Neuronal stem cell (in vitro differentiated cells): ENCODE results near the gene C14orf39.

Source experiments
- DNase-seq: peaks from one replicate; pipeline ENCODE4 v3.0.0-alpha.2; 2013; ENCODE audit warnings: low spot score
- H2AFZ ChIP-seq: one replicate; pipeline ENCODE4 v1.6.1; 2013; ENCODE audit warnings: mild to moderate bottlenecking, low read length, inconsistent platforms
- H2AK5ac ChIP-seq: 2 replicates; pipeline ENCODE4 v1.6.1; 2013; ENCODE audit warnings: low read depth, mild to moderate bottlenecking, inconsistent platforms, low read length, moderate library complexity, mixed read lengths
- H2BK120ac ChIP-seq: 2 replicates; pipeline ENCODE4 v1.6.1; 2013; ENCODE audit warnings: low read depth, mild to moderate bottlenecking, inconsistent platforms, low read length, moderate library complexity, mixed read lengths
- H2BK12ac ChIP-seq: one replicate; pipeline ENCODE4 v1.6.1; 2013; ENCODE audit warnings: low read length, inconsistent platforms
- H2BK15ac ChIP-seq: 2 replicates; pipeline ENCODE4 v1.6.1; 2013; ENCODE audit warnings: mild to moderate bottlenecking, low read length, inconsistent platforms, mixed read lengths
- H2BK5ac ChIP-seq: one replicate; pipeline ENCODE4 v1.6.1; 2013; ENCODE audit warnings: inconsistent platforms, mild to moderate bottlenecking, low read length, moderate library complexity
- H3K14ac ChIP-seq: one replicate; pipeline ENCODE4 v1.6.1; 2013; ENCODE audit warnings: low read length, inconsistent platforms
- H3K18ac ChIP-seq: 2 replicates; pipeline ENCODE4 v1.6.1; 2013; ENCODE audit warnings: low read length, inconsistent platforms
- H3K23ac ChIP-seq: 2 replicates; pipeline ENCODE4 v1.6.1; 2013; ENCODE audit warnings: low read depth, mild to moderate bottlenecking, mixed read lengths, low read length, inconsistent platforms; ENCODE audit not compliant: poor library complexity
- H3K27ac ChIP-seq: replicated peaks from 3 replicates; pipeline ENCODE4 v1.5.1; 2013; ENCODE audit warnings: low read length, inconsistent platforms
- H3K27me3 ChIP-seq, 3 experiments: 2 replicates each; pipeline ENCODE4 v1.6.1; 2013; ENCODE audit warnings: low read length in 3 of 3, mild to moderate bottlenecking in 2 of 3, inconsistent platforms in 1 of 3, low read depth in 1 of 3, mixed read lengths in 1 of 3, moderate library complexity in 1 of 3; ENCODE audit not compliant: control insufficient read depth in 3 of 3, insufficient read depth in 3 of 3
- H3K36me3 ChIP-seq, 2 donors: replicated peaks in 1 of 2; 2 replicates each; pipeline ENCODE4 v1.6.1; 2013; ENCODE audit warnings: low read length in 2 of 2; ENCODE audit not compliant: control insufficient read depth in 2 of 2, insufficient read depth in 2 of 2
- H3K4ac ChIP-seq: 2 replicates; pipeline ENCODE4 v1.6.1; 2013; ENCODE audit warnings: inconsistent platforms, mild to moderate bottlenecking, low read length, moderate library complexity
- H3K4me1 ChIP-seq, 2 donors: 1 replicate in 1 of 2; 2 replicates in 1 of 2; pipeline ENCODE4 v1.6.1; 2013; ENCODE audit warnings: low read length in 2 of 2, low read depth in 1 of 2; ENCODE audit not compliant: control insufficient read depth in 2 of 2, insufficient read depth in 1 of 2
- H3K4me2 ChIP-seq: one replicate; pipeline ENCODE4 v1.6.1; 2013; ENCODE audit warnings: mild to moderate bottlenecking, low read length, inconsistent platforms; ENCODE audit not compliant: insufficient read depth, poor library complexity, severe bottlenecking
- H3K4me3 ChIP-seq, 2 donors: 2 replicates each; pipeline ENCODE4 v1.5.1; 2013; ENCODE audit warnings: low read length in 2 of 2, mild to moderate bottlenecking in 2 of 2, inconsistent platforms in 1 of 2, moderate library complexity in 1 of 2
- H3K79me1 ChIP-seq: one replicate; pipeline ENCODE4 v1.6.1; 2013; ENCODE audit warnings: low read depth, mild to moderate bottlenecking, inconsistent platforms, low read length, moderate library complexity
- H3K9ac ChIP-seq: one replicate; pipeline ENCODE4 v1.6.1; 2013; ENCODE audit warnings: mild to moderate bottlenecking, low read depth, low read length, inconsistent platforms; ENCODE audit not compliant: poor library complexity
- H3K9me3 ChIP-seq, 2 donors: replicated peaks in 1 of 2; 2 replicates each; pipeline versions ENCODE3 to v1.6.1; 2013; ENCODE audit warnings: low read length in 2 of 2, mild to moderate bottlenecking in 2 of 2, inconsistent platforms in 1 of 2, low read depth in 1 of 2, mixed read lengths in 1 of 2, moderate library complexity in 1 of 2; ENCODE audit not compliant: control insufficient read depth in 2 of 2, insufficient read depth in 1 of 2
- H4K8ac ChIP-seq: one replicate; pipeline ENCODE4 v1.6.1; 2013; ENCODE audit warnings: low read depth, mild to moderate bottlenecking, inconsistent platforms, low read length, moderate library complexity
- H4K91ac ChIP-seq: one replicate; pipeline ENCODE4 v1.6.1; 2013; ENCODE audit warnings: low read length, low read depth, mild to moderate bottlenecking, inconsistent platforms; ENCODE audit not compliant: poor library complexity
- WGBS, 2 donors: extraction: QIAGEN DNeasy Blood & Tissue Kit; methylation state at CpG; one replicate each; pipeline ENCODE4 v1.1.7; 2013; ENCODE audit warnings: missing lambda C conversion rate in 2 of 2, mixed read lengths in 1 of 2; ENCODE audit not compliant: insufficient read length in 2 of 2, insufficient replicate concordance in 1 of 2; ENCODE audit errors: extremely low coverage in 2 of 2; 5-methylcytosine and 5-hydroxymethylcytosine counted together

C14orf39 gene

GRCh38 chr14:60495946-60496345, 10.1 kb upstream of the C14orf39 start:
- no peak overlapping the region for H3K4me2 ChIP-seq

GRCh38 chr14:60490270-60490669, 4.4 kb upstream of the C14orf39 start:
- no peak overlapping the region for H3K27ac ChIP-seq
- no peak overlapping the region for H3K18ac ChIP-seq
- no peak overlapping the region for H2BK12ac ChIP-seq
- WGBS, 2 donors, result no CpG with 5 or more reads among the region's 3 CpGs
- no peak overlapping the region for H2AFZ ChIP-seq
- no peaks in the 10 kb centered on the region for H3K4me1 ChIP-seq
- H4K8ac ChIP-seq, result no peak overlapping the region
- DNase-seq, result no peak
- H2BK15ac ChIP-seq, result no peak overlapping the region
- H3K4me3 ChIP-seq, result no peak overlapping the region
- peaks cover 0 to 58% (median 3%) of the 10 kb centered on the region in 3 experiments for H3K27me3 ChIP-seq
- H3K4me2 ChIP-seq, result no peak overlapping the region
- H3K9me3 ChIP-seq, result no peaks in the 10 kb centered on the region
- H3K9ac ChIP-seq, result no peak overlapping the region
- H2BK120ac ChIP-seq, result no peak overlapping the region
- H2BK5ac ChIP-seq, result no peak overlapping the region
- H3K4ac ChIP-seq, result no peak overlapping the region
- no peaks in the 10 kb centered on the region for H3K79me1 ChIP-seq
- H3K23ac ChIP-seq, result no peak overlapping the region
- H4K91ac ChIP-seq, result no peak overlapping the region
- H2AK5ac ChIP-seq, result no peak overlapping the region
- no peak overlapping the region for H3K14ac ChIP-seq
- no peaks in the 10 kb centered on the region for H3K36me3 ChIP-seq

More at GRCh38 chr14:60495946-60496345, 10.1 kb upstream of the C14orf39 start:
- Histone ChIP-seq H2BK12ac (no peak overlapping the region), H2AFZ (no peak overlapping the region), H3K4ac (no peak overlapping the region), H2BK15ac (no peak overlapping the region), H3K4me3 (no peak overlapping the region), H3K4me1 (no peaks in the 10 kb centered on the region), H3K9ac (no peak overlapping the region), H3K23ac (no peak overlapping the region), H4K91ac (no peak overlapping the region), H3K27me3 (peaks cover 0 to 30% (median 0%) of the 10 kb centered on the region in 3 experiments), H3K79me1 (no peaks in the 10 kb centered on the region), H3K9me3 (no peaks in the 10 kb centered on the region), H3K14ac (no peak overlapping the region), H4K8ac (no peak overlapping the region), H2BK5ac (no peak overlapping the region), H3K27ac (no peak overlapping the region), H2AK5ac (no peak overlapping the region), H3K36me3 (no peaks in the 10 kb centered on the region), H2BK120ac (no peak overlapping the region), H3K18ac (no peak overlapping the region)
- no CpG with 5 or more reads among the region's 1 CpG for WGBS, 2 donors
- no peak for DNase-seq

GRCh38 chr14:60488175-60488574, 2.3 kb upstream of the C14orf39 start:
- no peak overlapping the region for H3K27ac ChIP-seq
- no peak overlapping the region for H3K23ac ChIP-seq

GRCh38 chr14:60487211-60487610, 1.3 kb upstream of the C14orf39 start:
- H3K9me3 ChIP-seq, result peaks cover 0 to 2% of the 10 kb centered on the region in 2 donors
- no peak overlapping the region for H3K27ac ChIP-seq
- no peak overlapping the region for H2AK5ac ChIP-seq
- no peak overlapping the region for H2BK12ac ChIP-seq
- H2BK15ac ChIP-seq, result no peak overlapping the region
- H3K18ac ChIP-seq, result no peak overlapping the region
- H3K36me3 ChIP-seq, result no peaks in the 10 kb centered on the region
- H3K27me3 ChIP-seq, result peaks cover 0 to 47% (median 3%) of the 10 kb centered on the region in 3 experiments
- no peak overlapping the region for H3K9ac ChIP-seq
- no peak overlapping the region for H3K4me3 ChIP-seq
- H2BK5ac ChIP-seq, result no peak overlapping the region
- H3K4me2 ChIP-seq, result no peak overlapping the region
- no peaks in the 10 kb centered on the region for H3K4me1 ChIP-seq
- no peak overlapping the region for H4K91ac ChIP-seq
- H2BK120ac ChIP-seq, result no peak overlapping the region
- no peaks in the 10 kb centered on the region for H3K79me1 ChIP-seq
- no peak overlapping the region for H2AFZ ChIP-seq
- H3K4ac ChIP-seq, result no peak overlapping the region
- DNase-seq, result no peak
- H3K14ac ChIP-seq, result no peak overlapping the region
- no peak overlapping the region for H4K8ac ChIP-seq
- no CpG with 5 or more reads among the region's 2 CpGs for WGBS, 2 donors
- H3K23ac ChIP-seq, result no peak overlapping the region

More at GRCh38 chr14:60488175-60488574, 2.3 kb upstream of the C14orf39 start:
- Histone ChIP-seq H2AFZ (no peak overlapping the region), H3K4me1 (no peaks in the 10 kb centered on the region), H4K91ac (no peak overlapping the region), H3K4me3 (no peak overlapping the region), H3K36me3 (no peaks in the 10 kb centered on the region), H2BK5ac (no peak overlapping the region), H3K4ac (no peak overlapping the region), H2BK12ac (no peak overlapping the region), H3K14ac (no peak overlapping the region), H3K4me2 (no peak overlapping the region), H2BK15ac (no peak overlapping the region), H3K9me3 (peaks cover 0 to 2% of the 10 kb centered on the region in 2 donors), H3K9ac (no peak overlapping the region), H3K18ac (no peak overlapping the region), H3K27me3 (peaks cover 0 to 50% (median 3%) of the 10 kb centered on the region in 3 experiments), H2AK5ac (no peak overlapping the region), H3K79me1 (no peaks in the 10 kb centered on the region), H2BK120ac (no peak overlapping the region), H4K8ac (no peak overlapping the region)
- DNase-seq, result no peak
